HCT116 (cell line): Measurements from ENCODE around the gene GNAI3.

Experiments used
- POLR2A ChIP-seq: IDR thresholded peaks from 2 replicates; pipeline ENCODE4 v1.7.0; 2011; ENCODE audit warnings: borderline replicate concordance; ENCODE audit not compliant: insufficient read depth, insufficient read length; ENCODE audit errors: extremely low read depth
- TF ChIP-seq, protein P1 (sequence below), 3 experiments: fragments of 200-600 bp in 1 of 3; sonication (generic) in 1 of 3; IDR thresholded peaks in 2 of 3; conservative IDR thresholded peaks in 1 of 3; 2 replicates each; pipeline ENCODE4 v1.5.1; 2012 to 2017; ENCODE audit warnings: low read depth in 2 of 3, low read length in 2 of 3, antibody characterized with exemption in 1 of 3, borderline replicate concordance in 1 of 3, control low read depth in 1 of 3, mild to moderate bottlenecking in 1 of 3, mixed read lengths in 1 of 3, mixed run types in 1 of 3, moderate library complexity in 1 of 3; ENCODE audit not compliant: insufficient read depth in 1 of 3
- TF ChIP-seq, protein P2 (sequence below): IDR thresholded peaks from 2 replicates; pipeline ENCODE4 v1.6.1; 2012; ENCODE audit warnings: low read depth

DNA sequence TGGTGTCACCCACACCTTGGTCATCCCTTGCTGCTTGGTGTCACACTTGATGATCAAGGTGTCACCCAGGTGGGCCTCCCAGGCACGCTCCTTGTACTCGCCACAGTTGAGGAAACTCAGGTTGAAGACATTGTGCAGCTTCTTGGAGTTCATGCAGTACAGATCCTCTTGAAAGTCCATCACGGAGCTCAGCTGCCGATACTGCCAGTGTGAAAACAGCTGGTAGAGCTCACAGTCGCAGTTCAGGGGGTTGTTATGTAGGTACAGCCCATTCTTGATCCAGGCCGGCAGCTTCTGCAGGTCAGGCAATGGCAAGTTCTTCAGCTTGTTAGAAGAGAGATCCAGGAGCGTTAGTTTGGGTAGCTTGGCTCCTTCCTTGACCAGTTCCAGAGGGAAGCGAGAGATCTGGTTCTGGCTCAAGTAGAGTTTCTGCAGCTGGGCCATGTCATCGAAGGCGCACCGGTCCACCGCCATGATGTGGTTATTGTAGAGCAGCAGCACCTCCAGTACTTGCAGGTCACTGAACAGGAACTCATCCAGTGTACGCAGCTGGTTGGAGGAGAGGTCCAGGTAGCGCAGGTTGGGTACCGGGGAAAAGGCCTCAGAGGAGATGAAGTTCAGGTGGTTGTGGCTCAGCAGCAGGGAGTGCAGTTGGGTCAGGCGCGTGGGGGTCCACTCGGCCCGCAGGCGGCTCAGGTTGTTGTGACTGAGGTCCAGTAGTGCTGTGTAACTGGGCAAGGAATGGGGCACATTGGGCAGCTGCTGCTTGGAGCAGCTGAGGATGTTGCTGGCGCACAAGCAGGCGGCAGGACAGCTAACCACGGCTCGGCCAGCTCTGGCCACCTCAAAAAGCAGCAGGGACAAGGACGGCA lies 40.2 kb upstream of the GNAI3 start:
- TF ChIP-seq, protein P1, sequence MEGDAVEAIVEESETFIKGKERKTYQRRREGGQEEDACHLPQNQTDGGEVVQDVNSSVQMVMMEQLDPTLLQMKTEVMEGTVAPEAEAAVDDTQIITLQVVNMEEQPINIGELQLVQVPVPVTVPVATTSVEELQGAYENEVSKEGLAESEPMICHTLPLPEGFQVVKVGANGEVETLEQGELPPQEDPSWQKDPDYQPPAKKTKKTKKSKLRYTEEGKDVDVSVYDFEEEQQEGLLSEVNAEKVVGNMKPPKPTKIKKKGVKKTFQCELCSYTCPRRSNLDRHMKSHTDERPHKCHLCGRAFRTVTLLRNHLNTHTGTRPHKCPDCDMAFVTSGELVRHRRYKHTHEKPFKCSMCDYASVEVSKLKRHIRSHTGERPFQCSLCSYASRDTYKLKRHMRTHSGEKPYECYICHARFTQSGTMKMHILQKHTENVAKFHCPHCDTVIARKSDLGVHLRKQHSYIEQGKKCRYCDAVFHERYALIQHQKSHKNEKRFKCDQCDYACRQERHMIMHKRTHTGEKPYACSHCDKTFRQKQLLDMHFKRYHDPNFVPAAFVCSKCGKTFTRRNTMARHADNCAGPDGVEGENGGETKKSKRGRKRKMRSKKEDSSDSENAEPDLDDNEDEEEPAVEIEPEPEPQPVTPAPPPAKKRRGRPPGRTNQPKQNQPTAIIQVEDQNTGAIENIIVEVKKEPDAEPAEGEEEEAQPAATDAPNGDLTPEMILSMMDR (IDR thresholded peaks at IDR 0.05 in 2 of 3, conservative IDR thresholded peaks at IDR 0.05 in 1 of 3; ENCODE audit: borderline replicate concordance in 1 of 3, insufficient read depth in 1 of 3, low read depth in 2 of 3, low read length in 2 of 3) = no peak
- TF ChIP-seq POLR2A = no peak
- TF ChIP-seq, protein P2, sequence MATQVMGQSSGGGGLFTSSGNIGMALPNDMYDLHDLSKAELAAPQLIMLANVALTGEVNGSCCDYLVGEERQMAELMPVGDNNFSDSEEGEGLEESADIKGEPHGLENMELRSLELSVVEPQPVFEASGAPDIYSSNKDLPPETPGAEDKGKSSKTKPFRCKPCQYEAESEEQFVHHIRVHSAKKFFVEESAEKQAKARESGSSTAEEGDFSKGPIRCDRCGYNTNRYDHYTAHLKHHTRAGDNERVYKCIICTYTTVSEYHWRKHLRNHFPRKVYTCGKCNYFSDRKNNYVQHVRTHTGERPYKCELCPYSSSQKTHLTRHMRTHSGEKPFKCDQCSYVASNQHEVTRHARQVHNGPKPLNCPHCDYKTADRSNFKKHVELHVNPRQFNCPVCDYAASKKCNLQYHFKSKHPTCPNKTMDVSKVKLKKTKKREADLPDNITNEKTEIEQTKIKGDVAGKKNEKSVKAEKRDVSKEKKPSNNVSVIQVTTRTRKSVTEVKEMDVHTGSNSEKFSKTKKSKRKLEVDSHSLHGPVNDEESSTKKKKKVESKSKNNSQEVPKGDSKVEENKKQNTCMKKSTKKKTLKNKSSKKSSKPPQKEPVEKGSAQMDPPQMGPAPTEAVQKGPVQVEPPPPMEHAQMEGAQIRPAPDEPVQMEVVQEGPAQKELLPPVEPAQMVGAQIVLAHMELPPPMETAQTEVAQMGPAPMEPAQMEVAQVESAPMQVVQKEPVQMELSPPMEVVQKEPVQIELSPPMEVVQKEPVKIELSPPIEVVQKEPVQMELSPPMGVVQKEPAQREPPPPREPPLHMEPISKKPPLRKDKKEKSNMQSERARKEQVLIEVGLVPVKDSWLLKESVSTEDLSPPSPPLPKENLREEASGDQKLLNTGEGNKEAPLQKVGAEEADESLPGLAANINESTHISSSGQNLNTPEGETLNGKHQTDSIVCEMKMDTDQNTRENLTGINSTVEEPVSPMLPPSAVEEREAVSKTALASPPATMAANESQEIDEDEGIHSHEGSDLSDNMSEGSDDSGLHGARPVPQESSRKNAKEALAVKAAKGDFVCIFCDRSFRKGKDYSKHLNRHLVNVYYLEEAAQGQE = no peak
